Measurements from ENCODE around the gene KNCN. TPM values are rescaled to one million over a fixed set of nuclear protein-coding genes. Genes with fewer than 3 reads are reported as not detected.

Gene KNCN
- total and polyA plus RNA-seq, 10 of the 15 experiments (the other 5 are each of a cell fraction or from before 2014, with no cell fraction given): not detected

- TF ChIP-seq BACH1 (IDR thresholded peaks at IDR 0.05; ENCODE audit: borderline replicate concordance) (no peak), SMC3 (IDR thresholded peaks at IDR 0.05; ENCODE audit: borderline replicate concordance, low read length) (peak; percentile 98), ZNF207 (IDR thresholded peaks at IDR 0.05; ENCODE audit: borderline replicate concordance) (no peak), HDAC2 (IDR thresholded peaks at IDR 0.05) (no peak), REST (IDR thresholded peaks at IDR 0.05; ENCODE audit: low read depth, low read length) (no peak), YY1 (IDR thresholded peaks at IDR 0.05; ENCODE audit: low read depth, low read length) (peak; percentile 70), BHLHE40 (IDR thresholded peaks at IDR 0.05; ENCODE audit: borderline replicate concordance in 1 of 2, low read depth in 2 of 2, low read length in 1 of 2) (no peak), SMAD1 (IDR thresholded peaks at IDR 0.05; ENCODE audit: low read depth, partially characterized antibody) (no peak), PAX8 (IDR thresholded peaks at IDR 0.05) (no peak), SMAD5 (IDR thresholded peaks at IDR 0.05; ENCODE audit: low read depth) (no peak), HDAC6 (IDR thresholded peaks at IDR 0.05; ENCODE audit: unreplicated experiment) (no peak), WRNIP1 (IDR thresholded peaks at IDR 0.05; ENCODE audit: borderline replicate concordance, low read depth, low read length) (no peak), ZZZ3 (IDR thresholded peaks at IDR 0.05; ENCODE audit: control insufficient read depth, insufficient read length, low read depth) (no peak), SKIL (IDR thresholded peaks at IDR 0.05; ENCODE audit: low read depth, poor library complexity, severe bottlenecking) (no peak), NFYA (IDR thresholded peaks at IDR 0.05; ENCODE audit: borderline replicate concordance, low read depth, low read length) (no peak), USF2 (IDR thresholded peaks at IDR 0.05; ENCODE audit: borderline replicate concordance, low read depth, low read length) (no peak), FOXK2 (IDR thresholded peaks at IDR 0.05) (no peak), TBL1XR1 (IDR thresholded peaks at IDR 0.05; ENCODE audit: low read depth, low read length) (no peak), EP300 (IDR thresholded peaks at IDR 0.05; ENCODE audit: borderline replicate concordance in 1 of 2, control insufficient read depth in 1 of 2, low read depth in 2 of 2, low read length in 2 of 2) (no peak), ZNF622 (IDR thresholded peaks at IDR 0.05) (no peak), MTA2 (IDR thresholded peaks at IDR 0.05; ENCODE audit: low read depth) (no peak), CTCF (IDR thresholded peaks at IDR 0.05 in 2 of 3, conservative IDR thresholded peaks at IDR 0.05 in 1 of 3; ENCODE audit: control insufficient read depth in 2 of 3, extremely low read depth in 1 of 3, insufficient read depth in 1 of 3, low read depth in 3 of 3, low read length in 3 of 3) (peak; percentile 96 to 98 (median 97))
Measured at GRCh38 chr1:46527474-46528296, 23.8 kb downstream of the KNCN start (continued).
